Lower leg skin (tissue), 4 donors: ENCODE measurements around the gene GNPNAT1. TPM values are rescaled to one million over a fixed set of nuclear protein-coding genes. Genes with fewer than 3 reads are reported as not detected.

ENCODE experiments used
- DNase-seq, 2 donors: peaks; one replicate each; pipeline ENCODE4 v3.0.0-alpha.2; 2019; ENCODE audit warnings: low spot score in 2 of 2
- H3K4me3 ChIP-seq: fragments of 200-600 bp; sonication (generic); 2 replicates; pipeline ENCODE4 v1.5.1; 2017; ENCODE audit warnings: mild to moderate bottlenecking, low read depth; ENCODE audit not compliant: poor library complexity, severe bottlenecking
- POLR2A ChIP-seq, 2 donors: fragments of 450-650 bp; IDR thresholded peaks; one replicate each; pipeline ENCODE4 v1.6.1; 2016 to 2017; ENCODE audit warnings: antibody characterized with exemption in 2 of 2, mild to moderate bottlenecking in 1 of 2, moderate library complexity in 1 of 2
- WGBS, 2 donors: methylation state at CpG; one replicate each; pipeline ENCODE4 v1.1.5; 2018; 5-methylcytosine and 5-hydroxymethylcytosine counted together
- intact Hi-C: fragments of 100-400 bp; cut with DNase I; formaldehyde crosslinking; loops from one replicate; pipeline ENCODE4 v1.15.0; 2023; ENCODE audit warnings: low total_unique reads
- total RNA-seq, 4 donors: library from RNA; depleted of rRNA; stranded (reverse); fragments of >200 nt; gene quantifications; one replicate each; pipeline ENCODE4 v1.1.0, GENCODE V29; 2016
- TF ChIP-seq, protein P1 (sequence below), 3 donors: fragments of 450-650 bp; IDR thresholded peaks; one replicate each; pipeline ENCODE4 v1.5.1; 2016; ENCODE audit warnings: antibody characterized with exemption in 3 of 3, mild to moderate bottlenecking in 3 of 3, moderate library complexity in 2 of 3

The GNPNAT1 gene
- total RNA-seq, 4 donors from 2014 or later: 6.4 to 9.1 (median 7.7) TPM

DNA sequence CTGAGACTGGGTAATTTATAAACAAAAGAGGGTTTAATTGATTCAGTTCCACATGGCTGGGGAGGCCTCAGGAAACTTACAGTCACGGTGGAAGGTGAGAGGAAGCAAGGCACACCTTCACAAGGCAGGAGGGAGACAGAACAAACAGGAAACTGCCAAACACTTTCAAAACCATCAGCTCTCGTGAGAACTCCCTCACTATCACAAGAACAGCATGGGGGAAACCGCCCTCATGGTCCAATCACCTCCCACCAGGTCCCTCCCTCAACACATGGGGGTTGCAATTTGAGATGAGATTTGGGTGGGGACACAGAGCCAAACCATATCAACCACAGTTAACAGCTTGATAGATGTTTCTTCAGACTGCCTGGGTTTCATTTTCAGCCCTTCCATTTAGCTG lies 6.2 kb upstream of the GNPNAT1 start:
- 74 to 78% methylated on average over 3 of the region's 3 CpGs for WGBS, 2 donors
- no peak overlapping the region for H3K4me3 ChIP-seq
- no peak for TF ChIP-seq POLR2A (IDR thresholded peaks at IDR 0.05)
- TF ChIP-seq, protein P1, sequence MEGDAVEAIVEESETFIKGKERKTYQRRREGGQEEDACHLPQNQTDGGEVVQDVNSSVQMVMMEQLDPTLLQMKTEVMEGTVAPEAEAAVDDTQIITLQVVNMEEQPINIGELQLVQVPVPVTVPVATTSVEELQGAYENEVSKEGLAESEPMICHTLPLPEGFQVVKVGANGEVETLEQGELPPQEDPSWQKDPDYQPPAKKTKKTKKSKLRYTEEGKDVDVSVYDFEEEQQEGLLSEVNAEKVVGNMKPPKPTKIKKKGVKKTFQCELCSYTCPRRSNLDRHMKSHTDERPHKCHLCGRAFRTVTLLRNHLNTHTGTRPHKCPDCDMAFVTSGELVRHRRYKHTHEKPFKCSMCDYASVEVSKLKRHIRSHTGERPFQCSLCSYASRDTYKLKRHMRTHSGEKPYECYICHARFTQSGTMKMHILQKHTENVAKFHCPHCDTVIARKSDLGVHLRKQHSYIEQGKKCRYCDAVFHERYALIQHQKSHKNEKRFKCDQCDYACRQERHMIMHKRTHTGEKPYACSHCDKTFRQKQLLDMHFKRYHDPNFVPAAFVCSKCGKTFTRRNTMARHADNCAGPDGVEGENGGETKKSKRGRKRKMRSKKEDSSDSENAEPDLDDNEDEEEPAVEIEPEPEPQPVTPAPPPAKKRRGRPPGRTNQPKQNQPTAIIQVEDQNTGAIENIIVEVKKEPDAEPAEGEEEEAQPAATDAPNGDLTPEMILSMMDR (IDR thresholded peaks at IDR 0.05): no peak
- DNase-seq: no peak
- intact Hi-C loops: no loop called here

DNA sequence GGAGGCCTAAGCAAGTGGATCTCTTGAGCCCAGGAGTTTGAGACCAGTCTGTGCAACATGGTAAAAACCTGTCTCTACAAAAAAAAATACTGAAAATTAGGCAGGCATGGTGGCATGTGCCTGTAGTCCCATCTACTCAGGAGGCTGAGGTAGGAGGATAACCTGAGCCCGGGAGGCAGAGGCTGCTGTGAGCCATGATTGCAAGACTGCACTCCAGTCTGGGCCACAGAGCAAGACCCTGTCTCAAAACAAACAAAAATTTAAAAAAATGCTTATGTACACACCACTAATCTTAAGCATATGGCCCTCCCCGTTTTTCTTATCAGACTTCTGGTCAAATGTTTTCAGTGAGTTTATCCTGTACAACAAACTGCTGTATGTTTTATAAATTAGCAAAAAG lies 1.7 kb upstream of the GNPNAT1 start:
- DNase-seq: no peak
- 80 to 83% methylated on average over 2 of the region's 2 CpGs for WGBS, 2 donors
- no peak overlapping the region for H3K4me3 ChIP-seq
- TF ChIP-seq POLR2A (IDR thresholded peaks at IDR 0.05): no peak
- TF ChIP-seq, protein P1 (IDR thresholded peaks at IDR 0.05): no peak
- intact Hi-C loops: no loop called here

- no peak for DNase-seq
- TF ChIP-seq, protein P1 (IDR thresholded peaks at IDR 0.05): no peak
- TF ChIP-seq POLR2A (IDR thresholded peaks at IDR 0.05): no peak
- intact Hi-C loops: no loop called here
- H3K4me3 ChIP-seq: no peak overlapping the region
- WGBS, 2 donors: 70 to 71% methylated on average over 7 of the region's 7 CpGs
Measured at GRCh38 chr14:52792097-52792415, 649 bp upstream of the GNPNAT1 start.

- intact Hi-C loops: no loop called here
- no peak for TF ChIP-seq POLR2A (IDR thresholded peaks at IDR 0.05)
- TF ChIP-seq, protein P1 (IDR thresholded peaks at IDR 0.05): no peak
- peak overlapping the region; percentile 77 for H3K4me3 ChIP-seq
- 0 to 1% methylated on average over 16 to 23 of the region's 26 CpGs for WGBS, 2 donors
- DNase-seq: no peak
Measured at GRCh38 chr14:52790756-52791222, 618 bp downstream of the GNPNAT1 start.

DNA sequence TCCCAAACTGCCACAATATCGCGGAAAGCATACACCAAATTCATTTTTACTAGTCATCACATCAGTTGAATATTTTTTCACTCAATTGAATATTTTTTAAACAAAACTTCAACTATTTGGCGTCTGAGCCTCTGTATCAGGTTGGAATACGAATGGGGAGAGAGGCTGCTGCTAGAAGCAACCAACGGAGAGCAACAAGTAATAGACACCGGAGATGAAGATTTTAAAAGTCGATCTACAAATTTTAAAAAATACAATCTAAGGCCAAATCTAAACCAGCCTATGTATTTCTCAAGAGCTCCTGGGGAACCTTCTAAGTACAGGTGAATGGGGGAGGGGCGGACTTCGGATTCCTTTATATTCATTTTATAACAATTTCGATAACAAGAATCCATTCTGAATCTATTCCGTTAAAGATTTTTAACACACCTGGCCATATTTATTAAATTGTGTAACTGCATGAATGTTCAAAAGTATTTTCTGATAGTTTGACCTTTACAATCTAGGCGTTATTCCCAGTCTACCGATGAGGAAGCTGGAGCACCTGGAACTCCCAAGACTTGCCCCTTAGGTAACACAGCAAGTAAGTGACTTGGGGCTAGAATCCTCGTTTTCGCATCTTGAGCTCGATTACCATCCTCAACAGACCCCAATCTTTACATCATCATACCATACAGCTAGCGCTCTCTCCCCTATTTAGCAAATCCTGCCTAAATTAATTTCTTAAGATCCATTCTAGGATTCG lies 1.2 kb downstream of the GNPNAT1 start:
- TF ChIP-seq, protein P1 (IDR thresholded peaks at IDR 0.05): no peak
- no peak for TF ChIP-seq POLR2A (IDR thresholded peaks at IDR 0.05)
- no peak for DNase-seq
- peak overlapping the region; percentile 77 for H3K4me3 ChIP-seq
- intact Hi-C loops: no loop called here
- WGBS, 2 donors: 56 to 58% methylated on average over 18 of the region's 18 CpGs

GRCh38 chr14:52789118-52789517 lies 2.3 kb downstream of the GNPNAT1 start:
- no peak for DNase-seq
- no peak overlapping the region for H3K4me3 ChIP-seq
- intact Hi-C loops: no loop called here
- WGBS, 2 donors: 89 to 91% methylated on average over 2 of the region's 2 CpGs
- TF ChIP-seq, protein P1 (IDR thresholded peaks at IDR 0.05): no peak
- no peak for TF ChIP-seq POLR2A (IDR thresholded peaks at IDR 0.05)
